Lower leg skin (tissue), 3 donors: ENCODE results near the gene NLRC3.

Source experiments
- CTCF ChIP-seq, 3 donors: fragments of 450-650 bp; IDR thresholded peaks; one replicate each; pipeline ENCODE4 v1.5.1; 2016; ENCODE audit warnings: antibody characterized with exemption in 3 of 3, mild to moderate bottlenecking in 3 of 3, moderate library complexity in 2 of 3
- POLR2A ChIP-seq, 2 donors: fragments of 450-650 bp; IDR thresholded peaks; one replicate each; pipeline ENCODE4 v1.6.1; 2016 to 2017; ENCODE audit warnings: antibody characterized with exemption in 2 of 2, mild to moderate bottlenecking in 1 of 2, moderate library complexity in 1 of 2

DNA sequence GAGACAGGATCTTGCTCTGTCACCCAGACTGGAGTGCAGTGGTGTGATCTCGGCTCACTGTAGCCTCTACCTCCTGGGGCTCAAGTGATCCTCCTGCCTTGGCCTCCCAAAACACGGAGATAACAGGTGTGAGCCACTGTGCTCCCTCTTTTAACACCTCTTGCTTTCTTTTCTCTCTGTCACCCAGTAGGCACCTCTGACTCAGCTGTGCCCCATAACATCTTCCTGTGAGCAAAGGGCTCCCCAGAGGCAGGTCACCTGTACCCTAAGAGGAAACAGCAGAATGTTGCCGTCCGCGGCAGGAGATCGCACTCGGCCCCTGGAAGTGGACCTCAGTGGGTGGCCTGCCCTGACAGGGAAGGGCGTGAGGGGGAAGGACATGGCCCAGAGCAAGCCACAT, 918 bp upstream of the NLRC3 start:
- no peak for TF ChIP-seq POLR2A (IDR thresholded peaks at IDR 0.05)
- TF ChIP-seq CTCF (IDR thresholded peaks at IDR 0.05): no peak
